GM12864 (cell line): ENCODE measurements around the gene NFKB2.
A peak's percentile ranks its signal among the peaks of the same experiment; 100 is the strongest.

Experiments
- DNase-seq: peaks from one replicate; pipeline ENCODE4 v3.0.0-alpha.2; 2011; ENCODE audit warnings: low read depth
- H3K4me3 ChIP-seq: 2 replicates; pipeline ENCODE4 v1.5.1; 2011; ENCODE audit warnings: mild to moderate bottlenecking, low read depth, low read length, control low read depth
- TF ChIP-seq, protein P1 (sequence below): IDR thresholded peaks from 2 replicates; pipeline ENCODE4 v1.5.1; 2011; ENCODE audit warnings: low read depth, mild to moderate bottlenecking, moderate library complexity, low read length, control low read depth, inconsistent platforms; ENCODE audit errors: missing control alignments

NFKB2 gene

DNA sequence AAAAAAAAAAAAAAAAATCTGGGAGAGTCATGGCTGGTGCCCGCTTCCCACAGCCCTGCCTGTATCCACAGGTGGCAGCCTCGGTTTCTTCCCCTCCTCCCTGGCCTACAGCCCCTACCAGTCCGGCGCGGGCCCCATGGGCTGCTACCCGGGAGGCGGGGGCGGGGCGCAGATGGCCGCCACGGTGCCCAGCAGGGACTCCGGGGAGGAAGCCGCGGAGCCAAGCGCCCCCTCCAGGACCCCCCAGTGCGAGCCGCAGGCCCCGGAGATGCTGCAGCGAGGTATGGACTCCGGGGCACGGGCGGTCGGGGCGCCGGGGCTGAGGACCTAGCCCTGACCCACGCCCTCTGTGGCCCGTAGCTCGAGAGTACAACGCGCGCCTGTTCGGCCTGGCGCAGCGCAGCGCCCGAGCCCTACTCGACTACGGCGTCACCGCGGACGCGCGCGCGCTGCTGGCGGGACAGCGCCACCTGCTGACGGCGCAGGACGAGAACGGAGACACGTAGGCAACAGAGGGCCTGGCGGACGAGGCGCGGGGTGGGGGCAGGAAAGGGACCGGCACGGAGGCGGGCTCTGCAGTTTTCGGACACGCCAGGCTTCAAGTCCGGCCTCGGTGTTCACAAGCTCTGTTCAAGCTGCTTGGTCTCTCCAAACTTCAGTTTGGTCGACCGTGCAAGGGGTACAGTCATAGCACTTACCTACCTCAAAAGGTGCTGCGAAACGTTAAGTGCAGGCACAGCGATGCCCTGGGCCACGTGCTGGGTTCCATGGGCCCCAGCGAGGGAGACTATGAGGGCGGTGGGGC lies 3.9 kb downstream of the NFKB2 start:
- TF ChIP-seq, protein P1, sequence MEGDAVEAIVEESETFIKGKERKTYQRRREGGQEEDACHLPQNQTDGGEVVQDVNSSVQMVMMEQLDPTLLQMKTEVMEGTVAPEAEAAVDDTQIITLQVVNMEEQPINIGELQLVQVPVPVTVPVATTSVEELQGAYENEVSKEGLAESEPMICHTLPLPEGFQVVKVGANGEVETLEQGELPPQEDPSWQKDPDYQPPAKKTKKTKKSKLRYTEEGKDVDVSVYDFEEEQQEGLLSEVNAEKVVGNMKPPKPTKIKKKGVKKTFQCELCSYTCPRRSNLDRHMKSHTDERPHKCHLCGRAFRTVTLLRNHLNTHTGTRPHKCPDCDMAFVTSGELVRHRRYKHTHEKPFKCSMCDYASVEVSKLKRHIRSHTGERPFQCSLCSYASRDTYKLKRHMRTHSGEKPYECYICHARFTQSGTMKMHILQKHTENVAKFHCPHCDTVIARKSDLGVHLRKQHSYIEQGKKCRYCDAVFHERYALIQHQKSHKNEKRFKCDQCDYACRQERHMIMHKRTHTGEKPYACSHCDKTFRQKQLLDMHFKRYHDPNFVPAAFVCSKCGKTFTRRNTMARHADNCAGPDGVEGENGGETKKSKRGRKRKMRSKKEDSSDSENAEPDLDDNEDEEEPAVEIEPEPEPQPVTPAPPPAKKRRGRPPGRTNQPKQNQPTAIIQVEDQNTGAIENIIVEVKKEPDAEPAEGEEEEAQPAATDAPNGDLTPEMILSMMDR = peak; percentile 92
- H3K4me3 ChIP-seq = peak overlapping the region; percentile 70
- peak; percentile 52 for DNase-seq

DNA sequence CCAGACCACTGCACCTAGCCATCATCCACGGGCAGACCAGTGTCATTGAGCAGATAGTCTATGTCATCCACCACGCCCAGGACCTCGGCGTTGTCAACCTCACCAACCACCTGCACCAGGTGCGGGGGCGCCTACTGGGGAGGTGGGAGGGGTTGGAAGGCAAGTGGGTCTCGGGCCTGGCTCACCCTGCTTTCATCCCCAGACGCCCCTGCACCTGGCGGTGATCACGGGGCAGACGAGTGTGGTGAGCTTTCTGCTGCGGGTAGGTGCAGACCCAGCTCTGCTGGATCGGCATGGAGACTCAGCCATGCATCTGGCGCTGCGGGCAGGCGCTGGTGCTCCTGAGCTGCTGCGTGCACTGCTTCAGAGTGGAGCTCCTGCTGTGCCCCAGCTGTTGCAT lies 4.6 kb downstream of the NFKB2 start:
- DNase-seq = no peak
- H3K4me3 ChIP-seq = peak overlapping the region; percentile 70
- TF ChIP-seq, protein P1 = no peak

DNA sequence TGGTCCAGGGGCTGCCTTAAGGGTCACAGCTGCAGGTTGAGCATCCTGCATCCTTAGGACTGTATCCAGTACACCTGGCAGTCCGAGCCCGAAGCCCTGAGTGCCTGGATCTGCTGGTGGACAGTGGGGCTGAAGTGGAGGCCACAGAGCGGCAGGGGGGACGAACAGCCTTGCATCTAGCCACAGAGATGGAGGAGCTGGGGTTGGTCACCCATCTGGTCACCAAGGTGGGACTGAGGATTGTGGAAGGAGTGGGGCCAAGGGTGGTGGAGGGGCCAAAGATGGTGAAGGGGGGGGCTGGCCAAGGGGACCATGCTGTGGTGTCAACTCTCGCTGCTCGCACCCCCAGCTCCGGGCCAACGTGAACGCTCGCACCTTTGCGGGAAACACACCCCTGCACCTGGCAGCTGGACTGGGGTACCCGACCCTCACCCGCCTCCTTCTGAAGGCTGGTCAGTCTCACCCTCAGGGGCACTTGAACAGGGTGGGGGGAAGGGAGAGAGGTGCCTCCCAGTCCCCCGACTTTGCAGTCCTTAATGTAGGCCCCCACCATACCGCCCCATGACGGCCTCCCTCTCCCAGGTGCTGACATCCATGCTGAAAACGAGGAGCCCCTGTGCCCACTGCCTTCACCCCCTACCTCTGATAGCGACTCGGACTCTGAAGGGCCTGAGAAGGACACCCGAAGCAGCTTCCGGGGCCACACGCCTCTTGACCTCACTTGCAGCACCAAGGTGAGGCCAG lies 5.3 kb downstream of the NFKB2 start:
- DNase-seq = no peak
- TF ChIP-seq, protein P1 = no peak
- no peak overlapping the region for H3K4me3 ChIP-seq

DNA sequence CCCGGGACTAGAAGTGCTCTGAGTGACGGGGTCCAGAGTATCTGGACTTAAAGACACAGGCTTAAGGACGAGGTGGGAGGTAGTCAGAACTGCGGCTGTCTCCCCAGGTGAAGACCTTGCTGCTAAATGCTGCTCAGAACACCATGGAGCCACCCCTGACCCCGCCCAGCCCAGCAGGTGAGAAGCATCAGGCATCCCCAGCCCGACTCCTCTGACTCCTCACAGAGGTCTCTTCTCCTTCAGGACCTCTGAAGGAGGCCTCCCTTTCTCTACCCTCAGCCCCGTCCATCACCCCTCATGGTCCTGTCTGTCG lies 5.8 kb downstream of the NFKB2 start:
- TF ChIP-seq, protein P1 = no peak
- no peak for DNase-seq

DNA sequence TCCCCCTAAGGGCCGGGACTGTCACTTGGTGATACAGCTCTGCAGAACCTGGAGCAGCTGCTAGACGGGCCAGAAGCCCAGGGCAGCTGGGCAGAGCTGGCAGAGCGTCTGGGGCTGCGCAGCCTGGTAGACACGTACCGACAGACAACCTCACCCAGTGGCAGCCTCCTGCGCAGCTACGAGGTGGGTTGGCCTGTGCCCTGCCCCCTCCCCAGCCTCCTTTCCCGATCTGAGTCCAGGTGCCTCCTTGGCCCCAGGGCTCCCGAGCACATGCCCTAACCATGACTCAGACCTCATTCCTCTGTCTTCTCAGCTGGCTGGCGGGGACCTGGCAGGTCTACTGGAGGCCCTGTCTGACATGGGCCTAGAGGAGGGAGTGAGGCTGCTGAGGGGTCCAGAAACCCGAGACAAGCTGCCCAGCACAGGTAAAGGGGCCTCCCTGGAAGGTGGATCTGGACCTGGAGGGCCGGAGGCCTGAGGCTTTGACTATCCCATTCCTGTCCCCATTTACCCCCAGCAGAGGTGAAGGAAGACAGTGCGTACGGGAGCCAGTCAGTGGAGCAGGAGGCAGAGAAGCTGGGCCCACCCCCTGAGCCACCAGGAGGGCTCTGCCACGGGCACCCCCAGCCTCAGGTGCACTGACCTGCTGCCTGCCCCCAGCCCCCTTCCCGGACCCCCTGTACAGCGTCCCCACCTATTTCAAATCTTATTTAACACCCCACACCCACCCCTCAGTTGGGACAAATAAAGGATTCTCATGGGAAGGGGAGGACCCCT lies 6.4 kb downstream of the NFKB2 start:
- no peak for DNase-seq
- TF ChIP-seq, protein P1 = no peak
- H3K4me3 ChIP-seq = no peak overlapping the region

More for the DNA sequence above, 5.8 kb downstream of the NFKB2 start:
- H3K4me3 ChIP-seq = no peak overlapping the region

DNA sequence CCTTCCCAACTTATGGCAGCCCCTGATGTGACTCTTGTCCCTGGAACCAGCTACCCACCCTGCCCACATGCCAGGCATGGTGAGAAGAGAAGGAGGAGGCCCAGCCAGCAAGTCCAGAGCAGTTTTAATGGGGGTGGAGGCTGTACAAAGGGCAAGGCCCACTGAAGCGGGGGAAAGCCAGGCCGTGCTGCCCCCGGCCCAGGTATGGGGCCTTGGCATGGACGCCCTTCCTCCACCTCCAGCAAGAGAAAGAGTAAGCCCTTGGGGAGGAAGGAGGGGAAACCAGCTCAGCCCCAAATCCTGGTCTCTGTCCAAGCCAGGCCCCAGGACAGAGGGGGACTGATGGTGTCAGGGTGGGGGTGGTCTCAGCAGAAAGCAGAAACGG lies 7.0 kb downstream of the NFKB2 start:
- H3K4me3 ChIP-seq = no peak overlapping the region
- no peak for DNase-seq
- TF ChIP-seq, protein P1 = no peak
